GM23338 (cell line): ENCODE results near the gene SBSN. TPM values are rescaled to one million over a fixed set of nuclear protein-coding genes. Genes with fewer than 3 reads are reported as not detected.

Experiments
- ATAC-seq: fragments of 200-7000 bp; cut with Tn5 transposase; 3 replicates; pipeline ENCODE4 v1.9.1; 2020
- DNase-seq: peaks from one replicate; pipeline ENCODE4 v3.0.0-alpha.2; 2015; ENCODE audit warnings: low spot score
- H2AFZ ChIP-seq: fragments of 200-600 bp; sonication (generic); 2 replicates; pipeline ENCODE4 v1.8.0; 2016; ENCODE audit warnings: antibody characterized with exemption, mild to moderate bottlenecking, moderate library complexity
- H3F3A ChIP-seq: fragments of 200-600 bp; sonication (generic); replicated peaks from 2 replicates; pipeline ENCODE4 v1.8.0; 2017; ENCODE audit warnings: antibody characterized with exemption, mixed run types, low read depth
- H3K27ac ChIP-seq: fragments of 200-600 bp; sonication (generic); 2 replicates; pipeline ENCODE4 v1.6.1; 2016; ENCODE audit warnings: low read depth
- H3K27me3 ChIP-seq: fragments of 200-600 bp; sonication (generic); 2 replicates; pipeline ENCODE4 v1.8.0; 2016; ENCODE audit warnings: mild to moderate bottlenecking, mixed run types, moderate library complexity; ENCODE audit not compliant: insufficient read depth
- H3K36me3 ChIP-seq: fragments of 200-600 bp; sonication (generic); 2 replicates; pipeline ENCODE4 v1.8.0; 2016; ENCODE audit warnings: mild to moderate bottlenecking; ENCODE audit not compliant: insufficient read depth
- H3K4me1 ChIP-seq: fragments of 200-600 bp; sonication (generic); 2 replicates; pipeline ENCODE4 v1.8.0; 2016; ENCODE audit warnings: mild to moderate bottlenecking, moderate library complexity; ENCODE audit not compliant: insufficient read depth
- H3K4me2 ChIP-seq: fragments of 200-600 bp; sonication (generic); 2 replicates; pipeline ENCODE4 v1.7.1; 2017; ENCODE audit warnings: mixed run types
- H3K4me3 ChIP-seq: fragments of 200-600 bp; sonication (generic); 2 replicates; pipeline ENCODE4 v1.6.1; 2016; ENCODE audit warnings: mixed run types
- H3K79me2 ChIP-seq: fragments of 200-600 bp; sonication (generic); replicated peaks from 2 replicates; pipeline ENCODE4 v1.8.0; 2017; ENCODE audit warnings: mild to moderate bottlenecking; ENCODE audit not compliant: insufficient read depth
- H3K9me2 ChIP-seq: fragments of 200-600 bp; sonication (generic); 2 replicates; pipeline ENCODE4 v1.8.0; 2017; ENCODE audit not compliant: insufficient read depth
- H4K20me1 ChIP-seq: fragments of 200-600 bp; sonication (generic); replicated peaks from 2 replicates; pipeline ENCODE4 v1.8.0; 2017; ENCODE audit warnings: mild to moderate bottlenecking; ENCODE audit not compliant: insufficient read depth
- H3K27ac Mint-ChIP-seq: 2 replicates; pipeline ENCODE4 v1.8.0; 2020; ENCODE audit warnings: inconsistent platforms, mild to moderate bottlenecking, moderate library complexity, mixed read lengths
- H3K27me3 Mint-ChIP-seq: 3 replicates; pipeline ENCODE4 v1.8.0; 2022; ENCODE audit warnings: low read depth, mild to moderate bottlenecking, moderate library complexity, mixed read lengths, inconsistent platforms; ENCODE audit not compliant: insufficient read depth, poor library complexity
- H3K36me3 Mint-ChIP-seq: 3 replicates; pipeline ENCODE4 v1.8.0; 2021; ENCODE audit warnings: low read depth, mild to moderate bottlenecking, inconsistent platforms, moderate library complexity, mixed read lengths
- H3K4me1 Mint-ChIP-seq: 3 replicates; pipeline ENCODE4 v1.8.0; 2020; ENCODE audit warnings: mild to moderate bottlenecking, inconsistent platforms, mixed read lengths
- H3K4me3 Mint-ChIP-seq: 3 replicates; pipeline ENCODE4 v1.8.0; 2021; ENCODE audit warnings: moderate library complexity, mild to moderate bottlenecking, inconsistent platforms, mixed read lengths
- H3K9me3 Mint-ChIP-seq: 3 replicates; pipeline ENCODE4 v1.8.0; 2020; ENCODE audit warnings: moderate library complexity, mild to moderate bottlenecking, inconsistent platforms, mixed read lengths
- CREB1 ChIP-seq: fragments of 250-450 bp; sonication (Bioruptor Pico); IDR thresholded peaks from 2 replicates; pipeline ENCODE4 v1.5.0; 2020; ENCODE audit warnings: low read depth, mild to moderate bottlenecking, moderate library complexity
- EZH2 ChIP-seq: fragments of 200-600 bp; sonication (generic); IDR thresholded peaks from one replicate; pipeline ENCODE4 v1.8.0; 2017; ENCODE audit warnings: antibody characterized with exemption, mild to moderate bottlenecking, low read depth; ENCODE audit not compliant: unreplicated experiment
- EZH2phosphoT487 ChIP-seq: fragments of 200-600 bp; sonication (generic); IDR thresholded peaks from one replicate; pipeline ENCODE4 v1.8.1; 2018; ENCODE audit warnings: antibody characterized with exemption; ENCODE audit not compliant: unreplicated experiment
- JUNB ChIP-seq: IDR thresholded peaks from one replicate; pipeline ENCODE4 v1.6.1; 2016; ENCODE audit warnings: antibody characterized with exemption; ENCODE audit not compliant: unreplicated experiment
- NANOG ChIP-seq: IDR thresholded peaks from 2 replicates; pipeline ENCODE4 v1.6.1; 2016; ENCODE audit warnings: antibody characterized with exemption, borderline replicate concordance
- POLR2AphosphoS5 ChIP-seq: IDR thresholded peaks from 2 replicates; pipeline ENCODE4 v1.6.1; 2016; ENCODE audit warnings: antibody characterized with exemption, low read depth
- STAT1 ChIP-seq: IDR thresholded peaks from one replicate; pipeline ENCODE4 v1.6.1; 2016; ENCODE audit warnings: antibody characterized with exemption; ENCODE audit not compliant: unreplicated experiment
- ZNF114 ChIP-seq: fragments of 250-450 bp; sonication (Bioruptor Pico); IDR thresholded peaks from 2 replicates; pipeline ENCODE4 v1.5.0; 2020; ENCODE audit warnings: mild to moderate bottlenecking, moderate library complexity
- ZNF331 ChIP-seq: fragments of 250-450 bp; sonication (Bioruptor Pico); IDR thresholded peaks from 2 replicates; pipeline ENCODE4 v1.5.0; 2020; ENCODE audit warnings: low read depth, mild to moderate bottlenecking, moderate library complexity
- polyA plus RNA-seq: library from polyadenylated mRNA; unstranded; fragments of >200 nt; fragmentation: Nextera tagmentation; extraction: Ambion mirVana; gene quantifications from 2 replicates; pipeline ENCODE4 v1.2.1, GENCODE V29; 2016
- total RNA-seq: library from RNA; depleted of rRNA; stranded (reverse); fragments of >200 nt; shearing (Covaris generic); gene quantifications from 2 replicates; pipeline ENCODE4 v1.2.3, GENCODE V29; 2014
- TF ChIP-seq, protein P1 (sequence below), 2 experiments: fragments of 200-600 bp in 1 of 2; sonication (generic) in 1 of 2; conservative IDR thresholded peaks; 2 replicates each; pipeline versions ENCODE4 v1.5.1 to v1.6.1; 2016 to 2017; ENCODE audit warnings: antibody characterized with exemption in 2 of 2, low read depth in 2 of 2, mild to moderate bottlenecking in 2 of 2, moderate library complexity in 1 of 2
- TF ChIP-seq, protein P2 (sequence below): fragments of 250-450 bp; sonication (Bioruptor Pico); IDR thresholded peaks from 2 replicates; pipeline ENCODE4 v1.5.0; 2020; ENCODE audit warnings: mild to moderate bottlenecking, moderate library complexity
- TF ChIP-seq, protein P3 (sequence below): IDR thresholded peaks from 2 replicates; pipeline ENCODE4 v1.6.1; 2016; ENCODE audit warnings: antibody characterized with exemption
- TF ChIP-seq, protein P4 (sequence below): IDR thresholded peaks from one replicate; pipeline ENCODE4 v1.6.1; 2018; ENCODE audit warnings: antibody characterized with exemption; ENCODE audit not compliant: unreplicated experiment

SBSN gene
- total and polyA plus RNA-seq, 2 experiments from 2014 or later = 0.39 TPM; not detected in 1

DNA sequence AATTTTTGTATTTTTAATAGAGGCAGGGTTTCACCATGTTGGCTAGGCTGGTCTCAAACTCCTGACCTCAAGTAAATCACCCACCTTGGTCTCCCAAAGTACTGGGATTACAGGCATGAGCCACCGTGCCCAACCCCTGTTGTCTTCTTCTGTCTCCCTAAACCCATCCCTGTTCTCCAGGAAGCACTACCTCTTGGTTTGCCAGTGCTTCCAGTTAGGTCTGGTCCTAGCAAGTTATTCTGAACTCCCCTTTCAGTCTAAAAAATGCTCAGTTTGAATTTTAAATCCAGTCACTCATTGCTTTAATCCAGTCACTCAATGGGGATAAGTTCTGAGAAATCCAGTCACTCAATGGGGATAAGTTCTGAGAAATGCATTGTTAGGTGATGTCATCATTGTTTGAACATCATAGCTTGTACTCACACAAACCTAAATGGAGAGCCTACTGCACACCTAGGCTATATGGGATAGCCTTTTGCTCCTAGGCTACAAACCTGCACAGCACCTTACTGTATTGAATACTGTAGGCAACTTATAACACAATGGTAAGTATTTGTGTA, 43.4 kb upstream of the SBSN start:
- no peaks in the 10 kb centered on the region for H3K79me2 ChIP-seq
- no peaks in the 10 kb centered on the region for H3K4me1 ChIP-seq
- H3K36me3 ChIP-seq = peaks cover 3% of the 10 kb centered on the region; the same call in 1 of the 2 replicates
- Mint-ChIP-seq H3K4me3 (no peak overlapping the region), H3K9me3 (peaks cover 18% of the 10 kb centered on the region), H3K27me3 (no peaks in the 10 kb centered on the region), H3K27ac (no peak overlapping the region), H3K36me3 (peaks cover 12% of the 10 kb centered on the region), H3K4me1 (peaks cover 12% of the 10 kb centered on the region; the same call in 2 of the 3 replicates)
- no peak for DNase-seq
- no peak overlapping the region for H3K4me3 ChIP-seq
- TF ChIP-seq NANOG = no peak
- TF ChIP-seq EZH2 = no peak
- TF ChIP-seq POLR2AphosphoS5 = no peak
- TF ChIP-seq, protein P1, sequence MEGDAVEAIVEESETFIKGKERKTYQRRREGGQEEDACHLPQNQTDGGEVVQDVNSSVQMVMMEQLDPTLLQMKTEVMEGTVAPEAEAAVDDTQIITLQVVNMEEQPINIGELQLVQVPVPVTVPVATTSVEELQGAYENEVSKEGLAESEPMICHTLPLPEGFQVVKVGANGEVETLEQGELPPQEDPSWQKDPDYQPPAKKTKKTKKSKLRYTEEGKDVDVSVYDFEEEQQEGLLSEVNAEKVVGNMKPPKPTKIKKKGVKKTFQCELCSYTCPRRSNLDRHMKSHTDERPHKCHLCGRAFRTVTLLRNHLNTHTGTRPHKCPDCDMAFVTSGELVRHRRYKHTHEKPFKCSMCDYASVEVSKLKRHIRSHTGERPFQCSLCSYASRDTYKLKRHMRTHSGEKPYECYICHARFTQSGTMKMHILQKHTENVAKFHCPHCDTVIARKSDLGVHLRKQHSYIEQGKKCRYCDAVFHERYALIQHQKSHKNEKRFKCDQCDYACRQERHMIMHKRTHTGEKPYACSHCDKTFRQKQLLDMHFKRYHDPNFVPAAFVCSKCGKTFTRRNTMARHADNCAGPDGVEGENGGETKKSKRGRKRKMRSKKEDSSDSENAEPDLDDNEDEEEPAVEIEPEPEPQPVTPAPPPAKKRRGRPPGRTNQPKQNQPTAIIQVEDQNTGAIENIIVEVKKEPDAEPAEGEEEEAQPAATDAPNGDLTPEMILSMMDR (conservative IDR thresholded peaks at IDR 0.05; ENCODE audit: low read depth in 2 of 2) = no peak
- TF ChIP-seq, protein P2, sequence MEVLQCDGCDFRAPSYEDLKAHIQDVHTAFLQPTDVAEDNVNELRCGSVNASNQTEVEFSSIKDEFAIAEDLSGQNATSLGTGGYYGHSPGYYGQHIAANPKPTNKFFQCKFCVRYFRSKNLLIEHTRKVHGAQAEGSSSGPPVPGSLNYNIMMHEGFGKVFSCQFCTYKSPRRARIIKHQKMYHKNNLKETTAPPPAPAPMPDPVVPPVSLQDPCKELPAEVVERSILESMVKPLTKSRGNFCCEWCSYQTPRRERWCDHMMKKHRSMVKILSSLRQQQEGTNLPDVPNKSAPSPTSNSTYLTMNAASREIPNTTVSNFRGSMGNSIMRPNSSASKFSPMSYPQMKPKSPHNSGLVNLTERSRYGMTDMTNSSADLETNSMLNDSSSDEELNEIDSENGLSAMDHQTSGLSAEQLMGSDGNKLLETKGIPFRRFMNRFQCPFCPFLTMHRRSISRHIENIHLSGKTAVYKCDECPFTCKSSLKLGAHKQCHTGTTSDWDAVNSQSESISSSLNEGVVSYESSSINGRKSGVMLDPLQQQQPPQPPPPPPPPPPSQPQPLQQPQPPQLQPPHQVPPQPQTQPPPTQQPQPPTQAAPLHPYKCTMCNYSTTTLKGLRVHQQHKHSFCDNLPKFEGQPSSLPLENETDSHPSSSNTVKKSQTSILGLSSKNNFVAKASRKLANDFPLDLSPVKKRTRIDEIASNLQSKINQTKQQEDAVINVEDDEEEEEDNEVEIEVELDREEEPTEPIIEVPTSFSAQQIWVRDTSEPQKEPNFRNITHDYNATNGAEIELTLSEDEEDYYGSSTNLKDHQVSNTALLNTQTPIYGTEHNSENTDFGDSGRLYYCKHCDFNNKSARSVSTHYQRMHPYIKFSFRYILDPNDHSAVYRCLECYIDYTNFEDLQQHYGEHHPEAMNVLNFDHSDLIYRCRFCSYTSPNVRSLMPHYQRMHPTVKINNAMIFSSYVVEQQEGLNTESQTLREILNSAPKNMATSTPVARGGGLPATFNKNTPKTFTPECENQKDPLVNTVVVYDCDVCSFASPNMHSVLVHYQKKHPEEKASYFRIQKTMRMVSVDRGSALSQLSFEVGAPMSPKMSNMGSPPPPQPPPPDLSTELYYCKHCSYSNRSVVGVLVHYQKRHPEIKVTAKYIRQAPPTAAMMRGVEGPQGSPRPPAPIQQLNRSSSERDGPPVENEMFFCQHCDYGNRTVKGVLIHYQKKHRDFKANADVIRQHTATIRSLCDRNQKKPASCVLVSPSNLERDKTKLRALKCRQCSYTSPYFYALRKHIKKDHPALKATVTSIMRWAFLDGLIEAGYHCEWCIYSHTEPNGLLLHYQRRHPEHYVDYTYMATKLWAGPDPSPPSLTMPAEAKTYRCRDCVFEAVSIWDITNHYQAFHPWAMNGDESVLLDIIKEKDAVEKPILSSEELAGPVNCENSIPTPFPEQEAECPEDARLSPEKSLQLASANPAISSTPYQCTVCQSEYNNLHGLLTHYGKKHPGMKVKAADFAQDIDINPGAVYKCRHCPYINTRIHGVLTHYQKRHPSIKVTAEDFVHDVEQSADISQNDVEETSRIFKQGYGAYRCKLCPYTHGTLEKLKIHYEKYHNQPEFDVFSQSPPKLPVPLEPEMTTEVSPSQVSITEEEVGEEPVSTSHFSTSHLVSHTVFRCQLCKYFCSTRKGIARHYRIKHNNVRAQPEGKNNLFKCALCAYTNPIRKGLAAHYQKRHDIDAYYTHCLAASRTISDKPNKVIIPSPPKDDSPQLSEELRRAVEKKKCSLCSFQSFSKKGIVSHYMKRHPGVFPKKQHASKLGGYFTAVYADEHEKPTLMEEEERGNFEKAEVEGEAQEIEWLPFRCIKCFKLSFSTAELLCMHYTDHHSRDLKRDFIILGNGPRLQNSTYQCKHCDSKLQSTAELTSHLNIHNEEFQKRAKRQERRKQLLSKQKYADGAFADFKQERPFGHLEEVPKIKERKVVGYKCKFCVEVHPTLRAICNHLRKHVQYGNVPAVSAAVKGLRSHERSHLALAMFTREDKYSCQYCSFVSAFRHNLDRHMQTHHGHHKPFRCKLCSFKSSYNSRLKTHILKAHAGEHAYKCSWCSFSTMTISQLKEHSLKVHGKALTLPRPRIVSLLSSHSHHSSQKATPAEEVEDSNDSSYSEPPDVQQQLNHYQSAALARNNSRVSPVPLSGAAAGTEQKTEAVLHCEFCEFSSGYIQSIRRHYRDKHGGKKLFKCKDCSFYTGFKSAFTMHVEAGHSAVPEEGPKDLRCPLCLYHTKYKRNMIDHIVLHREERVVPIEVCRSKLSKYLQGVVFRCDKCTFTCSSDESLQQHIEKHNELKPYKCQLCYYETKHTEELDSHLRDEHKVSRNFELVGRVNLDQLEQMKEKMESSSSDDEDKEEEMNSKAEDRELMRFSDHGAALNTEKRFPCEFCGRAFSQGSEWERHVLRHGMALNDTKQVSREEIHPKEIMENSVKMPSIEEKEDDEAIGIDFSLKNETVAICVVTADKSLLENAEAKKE (CRISPR knock-in tag) = no peak
- no peak for TF ChIP-seq ZNF114 (CRISPR knock-in tag)
- no peak for TF ChIP-seq JUNB
- no peak for TF ChIP-seq EZH2phosphoT487
- no peak for TF ChIP-seq ZNF331 (CRISPR knock-in tag)
- TF ChIP-seq, protein P3, sequence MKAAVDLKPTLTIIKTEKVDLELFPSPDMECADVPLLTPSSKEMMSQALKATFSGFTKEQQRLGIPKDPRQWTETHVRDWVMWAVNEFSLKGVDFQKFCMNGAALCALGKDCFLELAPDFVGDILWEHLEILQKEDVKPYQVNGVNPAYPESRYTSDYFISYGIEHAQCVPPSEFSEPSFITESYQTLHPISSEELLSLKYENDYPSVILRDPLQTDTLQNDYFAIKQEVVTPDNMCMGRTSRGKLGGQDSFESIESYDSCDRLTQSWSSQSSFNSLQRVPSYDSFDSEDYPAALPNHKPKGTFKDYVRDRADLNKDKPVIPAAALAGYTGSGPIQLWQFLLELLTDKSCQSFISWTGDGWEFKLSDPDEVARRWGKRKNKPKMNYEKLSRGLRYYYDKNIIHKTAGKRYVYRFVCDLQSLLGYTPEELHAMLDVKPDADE = no peak
- no peak for TF ChIP-seq STAT1
- TF ChIP-seq, protein P4, sequence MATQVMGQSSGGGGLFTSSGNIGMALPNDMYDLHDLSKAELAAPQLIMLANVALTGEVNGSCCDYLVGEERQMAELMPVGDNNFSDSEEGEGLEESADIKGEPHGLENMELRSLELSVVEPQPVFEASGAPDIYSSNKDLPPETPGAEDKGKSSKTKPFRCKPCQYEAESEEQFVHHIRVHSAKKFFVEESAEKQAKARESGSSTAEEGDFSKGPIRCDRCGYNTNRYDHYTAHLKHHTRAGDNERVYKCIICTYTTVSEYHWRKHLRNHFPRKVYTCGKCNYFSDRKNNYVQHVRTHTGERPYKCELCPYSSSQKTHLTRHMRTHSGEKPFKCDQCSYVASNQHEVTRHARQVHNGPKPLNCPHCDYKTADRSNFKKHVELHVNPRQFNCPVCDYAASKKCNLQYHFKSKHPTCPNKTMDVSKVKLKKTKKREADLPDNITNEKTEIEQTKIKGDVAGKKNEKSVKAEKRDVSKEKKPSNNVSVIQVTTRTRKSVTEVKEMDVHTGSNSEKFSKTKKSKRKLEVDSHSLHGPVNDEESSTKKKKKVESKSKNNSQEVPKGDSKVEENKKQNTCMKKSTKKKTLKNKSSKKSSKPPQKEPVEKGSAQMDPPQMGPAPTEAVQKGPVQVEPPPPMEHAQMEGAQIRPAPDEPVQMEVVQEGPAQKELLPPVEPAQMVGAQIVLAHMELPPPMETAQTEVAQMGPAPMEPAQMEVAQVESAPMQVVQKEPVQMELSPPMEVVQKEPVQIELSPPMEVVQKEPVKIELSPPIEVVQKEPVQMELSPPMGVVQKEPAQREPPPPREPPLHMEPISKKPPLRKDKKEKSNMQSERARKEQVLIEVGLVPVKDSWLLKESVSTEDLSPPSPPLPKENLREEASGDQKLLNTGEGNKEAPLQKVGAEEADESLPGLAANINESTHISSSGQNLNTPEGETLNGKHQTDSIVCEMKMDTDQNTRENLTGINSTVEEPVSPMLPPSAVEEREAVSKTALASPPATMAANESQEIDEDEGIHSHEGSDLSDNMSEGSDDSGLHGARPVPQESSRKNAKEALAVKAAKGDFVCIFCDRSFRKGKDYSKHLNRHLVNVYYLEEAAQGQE = no peak
- no peak for TF ChIP-seq CREB1
- H2AFZ ChIP-seq = no peak overlapping the region
- ATAC-seq = no peak
- H3F3A ChIP-seq = no peaks in the 10 kb centered on the region
- no peak overlapping the region for H3K4me2 ChIP-seq
- H3K9me2 ChIP-seq = no peaks in the 10 kb centered on the region
- no peaks in the 10 kb centered on the region for H3K27me3 ChIP-seq
- H4K20me1 ChIP-seq = no peaks in the 10 kb centered on the region
- no peak overlapping the region for H3K27ac ChIP-seq
